HepG2 (cell line): ENCODE measurements around the gene HSPA1B. TPM values are rescaled to one million over a fixed set of nuclear protein-coding genes. Genes with fewer than 3 reads are reported as not detected.

Experiments used
- ATAD3A ChIP-seq: sonication (generic); formaldehyde crosslinking; IDR thresholded peaks from 2 replicates; pipeline ENCODE4 v1.4.0; 2020; ENCODE audit warnings: missing genetic modification reagents
- CREB3 ChIP-seq: sonication (generic); formaldehyde crosslinking; IDR thresholded peaks from 2 replicates; pipeline ENCODE4 v1.5.0; 2020; ENCODE audit warnings: missing genetic modification reagents
- DDIT3 ChIP-seq: sonication (generic); formaldehyde crosslinking; IDR thresholded peaks from 2 replicates; pipeline ENCODE4 v1.4.0; 2020; ENCODE audit warnings: mild to moderate bottlenecking, missing genetic modification reagents
- HOMEZ ChIP-seq: IDR thresholded peaks from 2 replicates; pipeline ENCODE4 v1.6.1; 2016; ENCODE audit warnings: low read depth
- IRF2 ChIP-seq: IDR thresholded peaks from 2 replicates; pipeline ENCODE4 v1.6.1; 2018; ENCODE audit warnings: missing genetic modification reagents, missing compliant biosample characterization
- ISL2 ChIP-seq: sonication (generic); formaldehyde crosslinking; IDR thresholded peaks from 2 replicates; pipeline ENCODE4 v1.5.0; 2020; ENCODE audit warnings: missing genetic modification reagents
- MTERF4 ChIP-seq: sonication (generic); formaldehyde crosslinking; IDR thresholded peaks from 2 replicates; pipeline ENCODE4 v1.8.0; 2023; ENCODE audit warnings: mild to moderate bottlenecking, missing genetic modification reagents
- NFATC3 ChIP-seq: sonication (generic); formaldehyde crosslinking; IDR thresholded peaks from 2 replicates; pipeline ENCODE4 v1.5.1; 2020; ENCODE audit warnings: mild to moderate bottlenecking, missing genetic modification reagents
- PTBP1 ChIP-seq: fragments of 200-400 bp; formaldehyde crosslinking; IDR thresholded peaks from 2 replicates; pipeline ENCODE4 v1.6.1; 2018; ENCODE audit warnings: low read length, low read depth; ENCODE audit not compliant: poor library complexity, severe bottlenecking
- RBM22 ChIP-seq: fragments of 200-400 bp; formaldehyde crosslinking; optimal IDR thresholded peaks from 2 replicates; pipeline ENCODE3; 2017; ENCODE audit warnings: mild to moderate bottlenecking, low read length, moderate library complexity
- TFDP2 ChIP-seq: sonication (generic); formaldehyde crosslinking; IDR thresholded peaks from 2 replicates; pipeline ENCODE4 v1.4.0; 2020; ENCODE audit warnings: missing genetic modification reagents
- ZNF143 ChIP-seq: sonication (generic); formaldehyde crosslinking; IDR thresholded peaks from 2 replicates; pipeline ENCODE4 v1.4.0; 2020; ENCODE audit warnings: missing genetic modification reagents
- ZNF503 ChIP-seq: sonication (generic); formaldehyde crosslinking; IDR thresholded peaks from 2 replicates; pipeline ENCODE4 v1.4.0; 2020; ENCODE audit warnings: missing genetic modification reagents
- ZNF557 ChIP-seq: sonication (generic); formaldehyde crosslinking; IDR thresholded peaks from 2 replicates; pipeline ENCODE4 v1.4.0; 2020; ENCODE audit warnings: missing genetic modification reagents
- ZNF562 ChIP-seq: sonication (generic); formaldehyde crosslinking; IDR thresholded peaks from 2 replicates; pipeline ENCODE4 v1.8.0; 2022; ENCODE audit warnings: missing genetic modification reagents, borderline replicate concordance
- ZNF710 ChIP-seq: sonication (generic); formaldehyde crosslinking; IDR thresholded peaks from 2 replicates; pipeline ENCODE4 v1.5.0; 2020; ENCODE audit warnings: mild to moderate bottlenecking, missing genetic modification reagents, borderline replicate concordance
- ZSCAN5A ChIP-seq: sonication (generic); formaldehyde crosslinking; IDR thresholded peaks from 2 replicates; pipeline ENCODE4 v1.8.0; 2022; ENCODE audit warnings: mild to moderate bottlenecking, missing genetic modification reagents, borderline replicate concordance
- polyA plus RNA-seq, 8 experiments: library from polyadenylated mRNA; depleted of rRNA in 3 of 8; stranded (reverse) in 7 of 8; unstranded in 1 of 8; fragments of >200 nt; fragmentation: Illumina TruSeq in 4 of 8; extraction: Trizol in 4 of 8; gene quantifications; 2 replicates each; pipeline versions ENCODE4 v1.2.1 to v1.2.3, GENCODE V29; 2011 to 2016; ENCODE audit warnings: low read depth in 4 of 8, missing spikeins in 1 of 8, mixed read lengths in 1 of 8; ENCODE audit not compliant: insufficient read depth in 1 of 8
- total RNA-seq, 5 experiments: library from RNA; depleted of rRNA; stranded (reverse); fragments of >200 nt; fragmentation: Illumina TruSeq; extraction: Trizol; gene quantifications; 2 replicates each; pipeline ENCODE4 v1.2.3, GENCODE V29; 2016; ENCODE audit warnings: low read depth in 1 of 5

The HSPA1B gene
- total and polyA plus RNA-seq, 2 of the 13 experiments (the other 11 are each of a cell fraction or from before 2014, with no cell fraction given), result 26.0 to 186 TPM

- peak; percentile 35; the same call in 1 of the 2 replicates for TF ChIP-seq ZNF143 (CRISPR knock-in tag)
- TF ChIP-seq MTERF4, result no peak; the same call in 1 of the 2 replicates
- no peak for TF ChIP-seq DDIT3 (CRISPR knock-in tag)
- no peak for TF ChIP-seq ZNF710
- TF ChIP-seq ZNF557 (CRISPR knock-in tag), result 0 out of 2 replicates have a peak, but pooled peaks have one; percentile 42
- TF ChIP-seq ZNF503, result peak; percentile 93
- peak; percentile 45; the same call in 1 of the 2 replicates for TF ChIP-seq TFDP2 (CRISPR knock-in tag)
- no peak for TF ChIP-seq ZNF562 (CRISPR knock-in tag)
- no peak for TF ChIP-seq PTBP1
- peak; percentile 73 for TF ChIP-seq IRF2 (CRISPR knock-in tag)
- no peak for TF ChIP-seq RBM22
- TF ChIP-seq CREB3 (CRISPR knock-in tag), result no peak
- no peak for TF ChIP-seq ATAD3A (CRISPR knock-in tag)
- peak; percentile 89 for TF ChIP-seq ISL2 (CRISPR knock-in tag)
- TF ChIP-seq NFATC3, result peak; percentile 94; the same call in 1 of the 2 replicates
- TF ChIP-seq ZSCAN5A (CRISPR knock-in tag), result peak; percentile 61
- peak; percentile 63 for TF ChIP-seq HOMEZ (CRISPR knock-in tag)
Measured at GRCh38 chr6:31865205-31866118, 37.9 kb downstream of the HSPA1B start (continued).
